OCI-M2 (cell line): ENCODE measurements around the gene LAMB1.
"Not testable (repeated sequence)": the region's sequence is repeated elsewhere in the genome, so short reads cannot be mapped to it uniquely, and the experiment has no call there.

Experiments used
- DNase-seq: peaks from one replicate; lab custom pipeline; 2025; ENCODE audit not compliant: unreplicated experiment; lab: John Stamatoyannopoulos, UW

Gene LAMB1

DNA sequence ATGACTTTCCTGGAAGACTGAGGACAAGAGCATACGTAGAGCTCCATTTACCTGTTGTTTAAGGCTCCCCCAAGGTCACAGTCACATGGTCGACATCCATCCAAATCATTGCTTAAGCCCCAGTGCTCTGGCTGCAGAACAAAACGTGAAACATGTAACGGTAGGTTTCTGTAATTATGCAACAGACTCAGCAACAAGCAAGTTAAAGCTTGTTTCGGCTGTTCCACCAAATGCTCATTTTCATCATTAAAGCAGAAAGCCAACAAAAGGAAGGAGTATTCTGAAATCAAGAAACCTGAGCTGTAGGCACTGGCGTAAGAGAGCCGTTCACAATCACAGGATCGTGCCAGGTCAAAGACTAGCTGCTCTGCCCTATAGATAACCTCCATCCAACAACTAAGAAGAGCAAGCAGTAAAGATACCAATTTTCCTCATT lies 30.0 kb downstream of the LAMB1 start:
- no peak for DNase-seq

DNA sequence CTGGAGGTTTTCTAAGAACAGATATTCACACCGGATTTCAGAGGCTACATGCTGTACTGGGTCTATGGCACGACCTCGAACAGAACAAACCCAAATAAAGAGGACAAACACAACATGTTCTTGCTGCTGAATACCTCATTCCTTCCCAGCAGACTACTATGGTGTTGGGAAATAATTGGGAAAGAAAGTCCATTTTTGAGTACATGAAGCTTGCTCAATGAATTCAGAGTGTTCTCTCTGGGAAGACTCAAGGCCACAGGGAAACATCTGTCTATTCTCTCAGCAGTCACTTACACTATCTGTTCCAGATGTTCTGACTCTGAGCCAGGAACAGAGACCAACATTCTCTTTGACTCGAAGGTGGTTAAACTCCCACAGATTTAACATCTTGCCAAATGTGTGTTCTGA lies 30.9 kb downstream of the LAMB1 start:
- DNase-seq, result no peak

DNA sequence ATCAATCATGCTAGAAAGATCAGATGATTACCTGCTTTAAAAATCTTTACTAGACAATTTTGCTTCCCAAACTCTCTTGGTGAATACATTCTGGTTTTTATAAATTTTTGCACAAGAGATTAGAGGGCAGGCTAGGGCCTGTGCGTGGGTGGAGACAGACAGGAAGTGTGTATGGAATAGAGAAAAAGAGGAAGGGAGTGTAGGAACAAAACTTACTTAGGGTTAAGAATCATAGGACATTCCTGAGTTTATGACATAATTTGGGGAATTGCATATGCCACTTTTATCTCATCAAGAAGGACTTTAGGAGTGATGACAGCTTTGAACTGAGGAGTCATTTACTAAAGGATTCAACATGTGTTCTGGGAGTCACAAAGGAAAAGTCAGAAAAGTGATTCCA lies 31.3 kb downstream of the LAMB1 start:
- no peak for DNase-seq

DNA sequence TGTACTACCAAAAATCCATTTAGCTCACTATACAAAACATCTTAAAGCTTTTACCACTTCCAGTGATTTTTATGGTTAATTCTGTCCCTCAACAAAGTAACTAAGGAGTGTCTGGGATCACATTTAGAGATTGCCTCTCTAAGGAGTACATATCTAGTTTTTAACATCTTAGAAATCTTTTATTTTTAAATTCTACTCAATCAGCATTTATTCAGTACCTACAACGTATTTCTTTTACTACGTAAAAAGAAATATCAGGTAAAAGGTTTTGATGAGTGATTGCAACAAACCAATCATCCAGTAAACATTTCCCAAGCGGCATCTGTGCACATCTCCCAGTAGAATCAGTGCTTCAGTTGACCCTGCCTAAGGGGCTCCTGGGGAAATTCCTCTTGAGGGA lies 31.9 kb downstream of the LAMB1 start:
- no peak for DNase-seq

DNA sequence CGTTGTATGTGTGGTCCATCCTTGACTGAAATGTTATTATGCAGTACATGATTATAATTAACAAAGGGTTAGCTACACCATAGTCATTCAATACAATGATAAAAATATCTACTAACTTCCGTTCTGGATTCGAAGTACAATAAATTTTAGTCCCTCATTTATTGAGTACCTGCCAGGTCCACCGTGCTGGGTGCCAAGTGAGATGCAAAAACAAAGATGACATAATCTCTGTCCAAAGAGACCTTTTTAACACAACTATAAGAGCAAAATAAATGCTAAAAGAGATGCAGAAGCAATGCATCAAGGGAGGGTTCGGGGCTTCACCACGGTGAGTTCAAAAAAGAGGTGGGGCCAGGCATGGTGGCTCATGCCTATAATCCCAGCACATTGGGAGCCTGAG lies 33.1 kb downstream of the LAMB1 start:
- no peak for DNase-seq

DNA sequence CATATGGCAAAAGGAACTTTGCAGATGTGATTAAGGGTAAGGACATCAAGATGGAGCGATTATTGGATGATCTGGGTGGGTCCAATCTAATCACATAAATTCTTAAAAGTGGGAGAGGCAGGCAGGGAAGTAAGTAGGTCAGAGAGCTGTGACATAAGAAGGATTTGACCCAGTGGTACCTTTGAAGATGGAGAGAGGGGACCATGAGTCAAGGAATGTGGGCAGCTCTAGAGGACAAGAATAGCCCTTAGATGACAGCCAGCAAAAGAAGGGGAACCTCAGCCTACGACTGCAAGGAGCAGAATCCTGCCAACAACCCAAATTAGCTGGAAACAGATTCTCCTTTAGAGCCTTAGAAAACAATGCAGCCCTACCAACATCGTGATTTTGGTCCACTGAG lies 34.5 kb downstream of the LAMB1 start:
- no peak for DNase-seq

DNA sequence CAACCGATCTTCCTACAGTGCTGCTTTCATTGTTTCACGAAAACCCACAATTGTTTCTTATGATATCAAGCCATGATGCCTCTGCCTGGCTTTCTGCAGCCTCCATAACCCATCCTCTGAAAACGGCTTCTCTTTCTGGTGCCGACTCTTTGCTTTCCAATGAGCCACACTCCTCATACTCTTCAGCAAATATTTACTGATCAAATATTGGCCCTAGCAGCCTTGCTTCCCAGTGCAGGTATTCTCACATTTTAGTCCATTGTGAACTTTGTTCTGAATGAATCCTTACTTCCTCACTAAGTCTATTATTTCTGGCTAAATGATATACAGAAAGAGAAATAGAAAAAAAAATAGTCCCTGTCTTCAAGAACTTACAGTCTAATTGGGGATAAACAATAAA lies 35.5 kb downstream of the LAMB1 start:
- no peak for DNase-seq

DNA sequence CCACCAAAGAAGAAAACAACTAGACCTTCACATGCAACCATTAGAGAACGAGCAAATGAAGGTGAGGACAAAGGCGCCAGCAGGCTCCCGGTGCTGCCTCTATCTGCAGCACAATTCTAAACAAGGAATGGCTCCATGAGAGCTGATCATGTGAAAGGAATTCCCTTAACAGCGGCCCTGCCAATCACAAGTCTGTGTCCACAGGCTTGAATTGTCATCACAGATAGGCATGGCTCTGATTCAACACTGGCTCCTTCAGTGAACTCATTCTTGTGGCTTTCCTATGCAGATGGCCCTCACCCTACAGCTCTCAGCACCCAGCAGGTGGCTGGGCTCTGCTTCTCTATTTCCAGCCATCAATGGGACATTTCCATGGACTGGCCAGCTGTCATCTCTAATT lies 36.2 kb downstream of the LAMB1 start:
- no peak for DNase-seq

DNA sequence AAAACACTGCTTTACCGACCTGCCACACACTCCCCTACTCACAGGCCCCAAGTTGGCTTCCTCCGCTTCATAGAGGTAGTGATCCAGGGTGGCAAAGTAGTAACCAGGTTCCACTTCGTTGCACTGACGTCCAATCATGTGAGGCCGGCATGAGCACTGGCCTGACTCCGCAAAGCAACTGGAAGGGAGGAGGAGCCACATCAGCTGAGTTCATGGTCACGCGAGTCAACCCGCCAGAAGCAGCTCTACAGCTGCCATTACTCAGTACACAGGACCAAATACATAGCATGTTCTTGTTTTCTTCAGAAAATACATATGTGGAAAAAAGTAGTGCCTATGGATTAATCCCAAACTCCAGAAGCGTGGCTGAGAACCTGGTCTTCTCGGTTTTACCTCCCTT lies 38.5 kb downstream of the LAMB1 start:
- DNase-seq, result no peak

DNA sequence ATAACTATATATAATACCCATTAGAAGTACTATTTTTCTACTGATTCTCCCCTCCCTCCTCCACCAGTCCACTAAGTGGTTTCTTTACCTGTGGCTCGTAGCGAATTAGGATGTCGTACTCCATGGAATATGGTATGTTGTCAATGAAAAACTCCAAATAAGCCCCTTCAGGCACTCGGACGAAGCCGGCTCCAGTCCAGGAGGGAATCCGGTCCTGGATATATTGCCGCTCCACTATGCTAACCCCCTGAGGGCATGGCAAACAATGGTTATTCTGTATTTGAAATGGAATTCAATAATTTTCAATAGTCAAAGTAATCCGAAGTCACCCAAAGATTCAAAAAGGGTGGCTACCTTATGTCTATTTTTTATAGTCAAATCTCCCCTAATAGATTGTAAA lies 40.1 kb downstream of the LAMB1 start:
- DNase-seq, result no peak

DNA sequence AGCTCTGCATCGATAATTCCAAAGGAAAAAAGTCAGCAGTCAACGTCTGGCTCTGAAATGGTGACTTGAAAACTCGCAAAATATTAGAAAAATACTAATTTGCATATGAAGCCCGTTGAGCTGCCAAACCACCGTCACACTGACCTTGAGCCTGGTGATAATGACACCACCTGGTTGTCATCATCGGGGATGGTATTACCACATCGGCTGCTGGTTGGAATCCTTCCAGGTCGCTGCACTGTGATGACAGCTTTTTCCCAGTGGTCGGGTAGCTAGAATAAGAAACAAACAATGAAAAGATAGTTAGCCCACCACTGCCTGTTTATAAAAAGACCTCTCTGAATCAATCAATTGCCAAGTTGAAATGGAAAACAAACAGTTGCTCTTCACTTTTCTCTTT lies 41.6 kb downstream of the LAMB1 start:
- DNase-seq, result no peak

DNA sequence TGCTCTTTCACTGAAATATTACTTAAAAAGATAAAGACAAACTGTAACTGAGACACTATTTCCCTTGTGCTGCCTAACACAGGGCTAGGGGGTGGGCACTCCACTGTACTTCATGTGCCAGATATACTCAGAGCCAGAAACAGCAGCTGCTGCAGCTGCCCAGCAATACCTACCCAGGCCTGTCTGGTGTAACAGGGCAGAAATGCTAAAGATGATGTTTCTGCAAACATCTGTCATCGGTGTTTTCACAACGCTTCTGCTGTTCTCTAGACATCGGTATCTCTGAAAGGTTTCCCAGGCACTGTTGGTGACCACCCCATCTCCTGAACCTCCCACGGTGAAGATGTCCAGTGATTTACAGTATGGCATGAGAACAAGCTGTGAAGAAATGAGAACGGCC lies 42.7 kb downstream of the LAMB1 start:
- DNase-seq, result no peak

DNA sequence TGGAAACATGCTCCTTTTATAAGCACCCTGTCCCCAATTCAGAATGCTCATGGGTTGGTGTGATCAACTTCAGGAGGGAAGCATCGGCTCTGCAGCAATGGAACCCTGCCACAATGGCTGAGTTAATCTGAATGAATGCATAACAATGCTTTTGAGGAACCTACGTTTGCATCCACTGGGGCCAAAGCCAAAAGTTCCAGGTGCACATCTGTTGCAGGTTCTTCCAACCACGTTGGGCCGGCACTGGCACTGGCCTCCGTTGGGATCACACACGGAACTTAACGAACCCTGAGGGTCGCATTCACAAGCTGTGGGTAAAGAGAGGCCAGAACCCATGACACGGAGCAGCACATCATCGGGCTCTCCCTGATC lies 43.4 kb downstream of the LAMB1 start:
- DNase-seq, result no peak

DNA sequence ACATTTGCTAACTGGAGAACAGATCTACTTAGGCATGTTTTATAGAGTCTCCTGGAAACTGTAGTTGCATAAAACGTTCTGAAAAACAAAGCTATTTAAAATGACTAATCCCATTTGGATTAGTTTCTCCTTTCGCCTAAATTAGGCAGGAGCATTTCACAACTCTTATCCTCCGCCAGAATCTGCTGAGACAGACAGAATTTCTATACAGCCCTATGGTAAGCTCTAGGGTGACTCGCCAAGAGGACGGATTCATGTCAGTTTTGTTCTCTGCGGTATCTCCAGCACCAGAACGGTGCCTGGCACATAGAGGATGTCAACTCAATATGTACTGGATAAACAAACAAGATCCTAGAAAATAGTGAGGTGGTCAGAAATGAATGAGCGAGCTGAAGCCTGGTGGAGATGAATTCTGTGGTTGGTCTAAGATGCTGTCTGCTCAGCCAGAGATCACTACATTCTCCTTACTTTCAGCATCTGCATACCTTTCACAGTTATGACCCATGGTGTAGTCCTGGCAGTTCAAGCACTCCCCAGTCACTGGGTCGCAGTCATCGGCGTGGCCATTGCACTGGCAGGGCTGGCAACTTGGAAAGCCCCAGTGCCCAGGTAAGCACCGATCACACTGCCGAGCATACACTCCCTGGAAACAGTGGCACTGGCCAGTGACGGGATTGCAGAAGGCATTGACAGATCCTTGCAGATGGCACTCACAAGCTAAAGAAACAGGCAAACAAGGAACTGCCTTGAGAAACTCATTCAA lies 44.0 kb downstream of the LAMB1 start:
- no peak for DNase-seq

DNA sequence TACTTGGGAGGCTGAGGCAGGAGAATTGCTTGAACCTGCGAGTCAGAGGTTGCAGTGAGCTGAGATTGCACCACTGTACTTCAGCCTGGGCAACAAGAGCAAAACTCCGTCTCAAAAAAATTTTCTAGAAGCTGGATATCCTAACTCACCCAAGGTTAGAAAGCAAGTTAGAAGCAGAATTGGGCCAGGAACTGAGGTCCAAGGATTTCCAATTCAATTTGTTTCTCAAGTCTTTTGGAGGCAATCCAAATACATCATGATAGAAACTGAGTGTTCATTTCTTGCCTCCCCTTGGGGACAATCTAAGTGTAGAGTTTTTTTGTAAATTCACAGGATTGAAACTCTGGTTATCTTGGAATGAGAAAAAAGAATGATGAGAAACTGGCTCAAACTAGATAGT lies 45.5 kb downstream of the LAMB1 start:
- no peak for DNase-seq

DNA sequence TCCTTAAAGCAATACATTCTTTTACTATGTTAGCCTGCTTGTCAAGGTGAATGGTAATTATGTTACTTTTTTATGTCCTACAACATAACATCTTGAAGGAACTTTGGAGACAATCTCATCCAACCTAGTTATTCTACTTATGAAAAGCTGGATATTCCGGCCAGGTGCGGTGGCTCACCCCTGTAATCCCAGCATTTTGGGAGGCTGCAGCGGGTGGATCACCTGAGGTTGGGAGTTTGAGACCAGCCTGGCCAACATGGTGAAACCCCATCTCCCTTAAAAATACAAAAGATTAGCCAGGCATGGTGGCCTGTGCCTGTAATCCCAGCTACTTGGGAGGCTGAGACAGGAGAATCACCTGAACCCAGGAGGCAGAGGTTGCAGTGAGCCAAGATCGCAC lies 46.0 kb downstream of the LAMB1 start:
- DNase-seq, result not testable (repeated sequence)

DNA sequence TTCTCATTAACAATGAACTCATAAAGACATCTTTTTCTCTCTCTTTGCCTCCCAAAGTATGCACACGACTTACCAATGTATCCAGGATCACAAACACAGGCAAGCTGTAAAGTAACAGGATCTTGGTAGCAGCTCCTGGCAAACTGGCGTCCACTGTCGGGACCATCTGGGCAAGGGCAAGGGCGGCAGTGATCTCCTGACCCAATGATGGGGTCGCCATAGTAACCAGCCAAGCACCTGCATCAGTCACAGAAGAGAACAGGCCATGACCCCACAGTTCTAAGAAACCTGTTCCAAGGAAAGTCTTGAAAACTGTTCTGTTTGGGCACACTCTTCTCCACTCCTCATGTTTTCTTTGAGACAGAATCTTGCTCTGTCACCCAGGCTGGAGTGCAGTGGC lies 47.6 kb downstream of the LAMB1 start:
- no peak for DNase-seq

DNA sequence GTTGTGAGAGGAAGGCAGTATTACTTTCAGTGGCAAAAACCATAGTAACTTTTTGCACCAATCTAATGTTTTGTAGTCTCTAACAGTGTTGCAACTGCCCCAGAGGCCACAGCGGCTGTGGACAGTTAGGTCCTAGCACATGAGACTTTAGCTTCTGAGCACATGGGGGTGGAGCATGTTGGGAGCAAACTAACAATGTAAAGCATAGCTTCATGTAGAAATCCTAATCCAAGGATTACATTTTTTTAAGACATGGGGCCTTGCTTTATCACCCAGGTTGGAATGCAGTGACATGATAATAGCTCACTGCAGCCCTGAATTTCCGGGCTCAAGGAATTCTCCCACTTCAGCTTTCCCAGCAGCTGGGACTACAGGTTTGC lies 49.0 kb downstream of the LAMB1 start:
- DNase-seq, result no peak

DNA sequence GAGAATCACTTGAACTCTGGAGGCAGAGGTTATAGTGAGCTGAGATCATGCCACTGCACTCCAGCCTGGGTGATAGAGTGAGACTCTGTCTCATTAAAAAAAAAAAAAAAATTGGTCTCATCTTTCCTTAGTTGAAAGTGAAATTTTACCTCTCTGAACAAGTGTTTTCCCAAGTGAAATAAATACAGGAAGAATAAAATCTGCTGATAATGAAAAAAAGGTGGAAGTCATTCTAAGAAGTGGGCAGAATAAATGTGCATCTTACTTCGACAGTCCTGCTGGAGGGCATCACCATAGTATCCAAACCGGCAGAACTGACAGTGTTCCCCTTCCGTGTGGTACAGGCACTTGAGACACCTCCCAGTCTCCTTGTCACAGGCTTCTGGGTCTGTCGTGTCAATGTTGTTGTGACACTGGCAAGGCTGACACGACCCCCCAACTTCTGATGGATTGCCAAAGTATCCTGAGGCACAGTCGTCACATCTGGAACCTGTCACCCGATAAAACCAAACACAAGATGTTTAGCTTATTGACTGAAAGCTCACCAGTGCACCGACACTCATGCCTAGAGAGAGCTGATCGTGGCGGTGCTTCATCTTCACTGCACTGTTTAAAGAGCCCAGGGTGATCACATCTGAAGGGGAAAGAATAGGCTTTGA lies 49.6 kb downstream of the LAMB1 start:
- no peak for DNase-seq

DNA sequence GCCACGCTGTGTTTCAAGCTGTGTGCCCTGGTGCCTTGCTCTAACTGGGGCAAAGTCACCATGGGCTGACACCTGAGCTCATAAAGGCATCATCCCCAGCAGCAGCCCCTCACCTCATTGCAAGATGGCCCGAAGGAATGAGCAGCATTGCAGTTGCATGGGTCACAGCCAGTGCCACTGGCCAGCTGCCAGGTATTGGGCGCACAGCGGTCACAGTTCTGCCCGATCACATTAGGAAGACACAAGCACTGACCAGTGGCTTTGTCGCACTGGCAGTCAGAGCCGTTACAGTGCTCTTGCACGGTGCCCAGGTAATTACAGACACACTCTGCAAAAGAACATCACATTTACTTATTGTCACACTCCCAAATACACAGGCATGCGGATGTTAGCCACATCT lies 51.1 kb downstream of the LAMB1 start:
- no peak for DNase-seq

DNA sequence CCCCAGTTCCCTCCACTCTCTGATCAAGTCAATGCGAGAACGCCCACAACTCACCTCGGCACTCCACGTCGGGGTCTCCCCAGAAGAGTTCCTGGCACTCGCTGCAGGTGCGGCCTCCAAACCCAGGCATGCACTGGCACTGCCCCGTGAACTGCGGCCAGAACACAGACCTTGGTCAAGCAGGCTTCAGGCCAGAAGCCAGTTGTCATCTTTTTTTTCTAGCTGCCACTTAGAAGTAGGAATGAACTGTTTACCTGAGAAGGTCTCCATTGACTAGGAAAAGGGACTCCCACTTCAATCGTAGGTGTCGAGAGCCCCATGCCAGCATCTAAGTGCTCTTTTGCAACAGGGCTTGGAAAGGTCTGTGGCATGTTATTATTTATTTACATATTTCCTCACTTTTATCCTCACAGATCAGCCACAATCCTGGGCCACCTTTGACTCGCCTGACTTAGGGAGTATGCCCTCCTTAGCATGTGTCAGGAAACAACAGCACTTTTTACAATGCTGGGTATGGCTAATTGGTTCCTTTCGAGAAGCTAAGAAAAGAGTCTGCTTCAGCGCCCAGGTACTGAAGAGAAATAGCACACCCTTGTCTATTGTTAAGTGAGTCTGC lies 51.7 kb downstream of the LAMB1 start:
- DNase-seq, result no peak

DNA sequence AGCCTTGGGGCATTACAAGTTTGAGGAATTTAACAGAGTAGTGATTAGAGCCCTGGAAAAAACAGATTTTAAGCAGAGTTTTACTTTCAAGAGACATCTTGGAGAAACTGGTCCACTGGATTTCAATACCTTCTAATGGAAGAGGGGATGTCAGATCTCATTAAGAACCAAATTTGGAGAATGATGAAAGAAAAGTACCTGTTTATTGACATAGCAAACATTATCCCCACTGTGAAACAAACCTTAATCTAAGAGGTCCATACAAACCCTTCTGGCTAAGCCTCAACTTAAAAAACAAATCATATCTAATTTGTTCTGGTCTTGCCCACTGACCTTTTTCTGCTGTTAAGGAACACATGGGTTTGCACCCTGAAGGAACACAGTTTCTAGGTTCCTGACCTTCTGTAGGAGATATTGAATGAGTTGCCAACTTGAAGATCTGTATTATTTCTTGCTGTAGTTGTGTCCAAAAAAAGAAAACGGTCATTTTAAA lies 53.5 kb downstream of the LAMB1 start:
- no peak for DNase-seq
